Measurements from ENCODE around the gene ANO9. TPM values are rescaled to one million over a fixed set of nuclear protein-coding genes. Genes with fewer than 3 reads are reported as not detected.
A peak's percentile ranks its signal among the peaks of the same experiment; 100 is the strongest.

The ANO9 gene
- total RNA-seq, 4 donors from 2014 or later, result 11.0 to 22.1 (median 16.2) TPM

DNA sequence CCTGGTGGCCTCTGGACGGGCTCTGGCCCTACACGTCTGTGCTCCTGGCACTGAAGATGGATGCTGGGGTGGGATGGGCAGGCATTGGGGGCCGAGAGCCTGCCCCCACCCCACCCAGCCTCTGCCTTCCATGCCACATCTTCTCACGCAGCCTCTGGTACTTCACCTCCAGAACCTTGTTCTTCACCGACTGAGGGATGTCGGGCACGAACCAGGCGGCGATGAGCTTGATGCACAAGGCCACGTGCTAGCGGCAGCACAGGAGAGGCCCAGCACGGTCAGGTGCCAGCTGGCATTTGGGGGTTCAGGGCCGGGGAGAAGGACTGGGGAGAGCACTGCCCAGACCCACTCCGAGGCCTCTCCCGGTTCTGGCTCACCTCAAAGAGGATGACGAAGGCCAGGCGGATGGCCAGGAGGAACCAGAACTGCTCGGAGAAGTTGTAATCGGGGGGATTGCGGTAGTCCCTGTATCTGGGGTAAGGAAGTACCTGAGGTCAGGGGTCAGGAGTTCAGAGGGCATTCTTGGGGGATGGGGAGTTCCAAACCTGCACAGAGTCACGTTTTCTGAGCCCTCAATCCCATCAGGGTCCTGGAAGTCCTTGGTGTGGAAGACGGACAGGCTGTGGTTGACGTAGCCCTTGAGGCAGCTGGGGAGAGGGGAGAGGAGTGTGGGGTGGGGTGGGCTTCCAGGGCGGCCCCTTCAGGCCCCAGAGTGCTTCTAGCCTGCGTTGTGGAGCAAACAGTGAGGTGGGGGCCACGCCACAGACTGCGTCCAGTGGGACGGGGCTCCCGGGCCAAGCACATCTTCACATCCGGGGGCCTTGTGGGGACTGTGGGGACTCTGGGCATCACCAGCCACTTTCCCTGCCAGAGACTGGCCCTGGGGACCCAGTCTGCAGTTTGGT lies 23.2 kb downstream of the ANO9 start:
- TF ChIP-seq, protein P1, sequence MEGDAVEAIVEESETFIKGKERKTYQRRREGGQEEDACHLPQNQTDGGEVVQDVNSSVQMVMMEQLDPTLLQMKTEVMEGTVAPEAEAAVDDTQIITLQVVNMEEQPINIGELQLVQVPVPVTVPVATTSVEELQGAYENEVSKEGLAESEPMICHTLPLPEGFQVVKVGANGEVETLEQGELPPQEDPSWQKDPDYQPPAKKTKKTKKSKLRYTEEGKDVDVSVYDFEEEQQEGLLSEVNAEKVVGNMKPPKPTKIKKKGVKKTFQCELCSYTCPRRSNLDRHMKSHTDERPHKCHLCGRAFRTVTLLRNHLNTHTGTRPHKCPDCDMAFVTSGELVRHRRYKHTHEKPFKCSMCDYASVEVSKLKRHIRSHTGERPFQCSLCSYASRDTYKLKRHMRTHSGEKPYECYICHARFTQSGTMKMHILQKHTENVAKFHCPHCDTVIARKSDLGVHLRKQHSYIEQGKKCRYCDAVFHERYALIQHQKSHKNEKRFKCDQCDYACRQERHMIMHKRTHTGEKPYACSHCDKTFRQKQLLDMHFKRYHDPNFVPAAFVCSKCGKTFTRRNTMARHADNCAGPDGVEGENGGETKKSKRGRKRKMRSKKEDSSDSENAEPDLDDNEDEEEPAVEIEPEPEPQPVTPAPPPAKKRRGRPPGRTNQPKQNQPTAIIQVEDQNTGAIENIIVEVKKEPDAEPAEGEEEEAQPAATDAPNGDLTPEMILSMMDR (IDR thresholded peaks at IDR 0.05), result no peak
- TF ChIP-seq POLR2A (IDR thresholded peaks at IDR 0.05), result no peak

DNA sequence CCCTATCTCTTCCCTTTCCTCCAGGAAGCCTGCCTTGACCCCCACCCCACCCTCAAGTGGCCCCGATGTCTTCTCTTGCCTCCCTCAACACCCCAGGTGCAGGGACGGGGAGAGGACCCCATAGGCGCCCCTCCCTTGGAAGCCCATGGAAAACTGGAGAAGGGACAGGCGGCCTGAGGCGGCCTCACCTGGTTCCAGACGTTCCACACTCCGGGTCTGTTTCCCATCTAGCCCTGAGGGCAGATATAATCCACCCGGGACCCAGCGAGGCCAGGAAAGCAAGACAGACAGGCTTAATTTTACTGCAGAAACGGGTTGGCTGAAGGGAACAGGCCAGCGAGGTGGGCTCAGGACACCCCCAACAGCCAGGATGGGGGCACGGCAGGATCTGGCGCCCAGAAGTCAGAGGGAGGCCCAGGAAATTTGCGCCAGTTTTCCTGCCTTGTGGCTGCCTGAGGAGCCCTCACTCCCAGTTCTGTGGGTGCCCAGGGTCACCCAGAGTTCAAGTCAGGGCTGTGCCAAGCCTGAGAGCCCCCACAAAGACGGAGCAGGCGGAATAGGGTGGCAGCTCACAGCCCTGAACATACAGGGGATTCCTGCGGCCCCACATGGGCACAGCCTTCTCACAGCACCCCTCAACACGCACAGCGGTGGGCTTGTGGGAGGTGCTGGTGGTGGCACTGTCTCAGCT lies 24.0 kb downstream of the ANO9 start:
- Histone ChIP-seq H3K27ac (peak overlapping the region; percentile 80 to 93 (median 89)), H3K4me3 (peak overlapping the region; percentile 52 to 80 (median 60)), H3K27me3 (peaks cover 0 to 57% (median 0%) of the 10 kb centered on the region in 4 donors), H3K4me1 (peaks cover 18 to 60% (median 21%) of the 10 kb centered on the region in 3 donors), H3K36me3 (no peaks in the 10 kb centered on the region), H3K9me3 (no peaks in the 10 kb centered on the region)
- TF ChIP-seq POLR2A (IDR thresholded peaks at IDR 0.05), result no peak
- TF ChIP-seq, protein P1 (IDR thresholded peaks at IDR 0.05), result no peak
- intact Hi-C loops (cut with DNase I), result no loop called here
- DNase-seq, result no peak
- 52% methylated on average over 5 of the region's 19 CpGs; no CpG with 5 or more reads in 1 of the 2 donors for WGBS, 2 donors

More for the DNA sequence above, 23.2 kb downstream of the ANO9 start:
- Histone ChIP-seq H3K36me3 (no peaks in the 10 kb centered on the region), H3K27me3 (peaks cover 0 to 65% (median 0%) of the 10 kb centered on the region in 4 donors), H3K4me3 (no peak overlapping the region), H3K4me1 (peaks cover 18 to 52% (median 21%) of the 10 kb centered on the region in 3 donors), H3K9me3 (no peaks in the 10 kb centered on the region), H3K27ac (no peak overlapping the region)
- DNase-seq, result no peak
- intact Hi-C loops (cut with DNase I), result no loop called here
- 88 to 92% methylated on average over 9 to 11 of the region's 30 CpGs for WGBS, 2 donors

DNA sequence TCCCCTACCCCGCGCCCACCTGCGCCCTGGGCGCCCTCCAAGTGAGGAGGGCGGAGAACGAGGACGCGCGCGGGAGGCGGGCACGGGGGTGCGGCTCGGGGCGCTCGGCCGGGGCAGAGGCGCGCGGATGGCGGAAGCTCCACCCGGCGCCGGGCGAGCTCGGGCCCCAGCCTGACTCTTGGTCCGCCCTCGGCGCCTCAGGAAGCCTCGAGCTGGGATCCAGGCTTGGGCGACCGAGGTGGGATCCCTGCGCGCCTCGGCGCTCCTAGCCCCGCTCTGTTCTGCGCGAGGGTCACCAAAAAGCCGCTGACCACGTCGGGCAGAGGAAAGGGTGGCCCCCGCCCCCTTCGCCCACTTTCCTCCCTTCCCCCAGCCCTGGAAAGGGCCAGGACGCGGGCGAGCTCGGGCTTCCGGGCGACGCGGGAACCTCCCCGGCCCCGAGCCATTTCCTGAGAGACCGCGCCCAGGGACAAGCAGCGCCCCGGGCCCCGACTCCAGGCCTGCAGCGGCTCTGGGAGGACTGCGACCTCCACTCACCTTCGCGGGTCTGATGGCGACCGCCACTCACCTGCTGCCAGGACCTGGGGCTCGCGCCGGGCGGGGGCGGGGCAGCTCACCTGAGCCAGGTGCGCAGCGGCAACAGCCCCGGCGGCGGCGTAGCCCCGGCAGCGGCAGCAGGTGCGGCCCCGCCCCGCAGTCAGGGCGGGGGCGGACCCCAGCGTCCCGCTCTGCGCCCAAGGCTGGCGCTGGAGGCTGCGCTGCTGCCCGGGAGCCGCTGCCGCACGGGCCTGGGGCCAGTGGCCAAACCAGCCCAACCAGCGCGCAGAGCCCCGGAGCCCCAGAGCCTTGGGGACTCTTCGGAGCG lies 24.8 kb downstream of the ANO9 start:
- Histone ChIP-seq H3K9me3 (no peaks in the 10 kb centered on the region), H3K36me3 (no peaks in the 10 kb centered on the region), H3K4me1 (peaks cover 18 to 62% (median 21%) of the 10 kb centered on the region in 3 donors), H3K4me3 (peak overlapping the region; percentile 52 to 80 (median 60)), H3K27me3 (peaks cover 0 to 56% (median 0%) of the 10 kb centered on the region in 4 donors), H3K27ac (peak overlapping the region; percentile 80 to 93 (median 89))
- no peak for DNase-seq
- TF ChIP-seq, protein P1 (IDR thresholded peaks at IDR 0.05), result no peak
- TF ChIP-seq POLR2A (IDR thresholded peaks at IDR 0.05), result peak in 2 of 4 donors; percentile 45 to 57
- no CpG with 5 or more reads among the region's 97 CpGs for WGBS, 2 donors
- intact Hi-C loops (cut with DNase I), result no loop called here

DNA sequence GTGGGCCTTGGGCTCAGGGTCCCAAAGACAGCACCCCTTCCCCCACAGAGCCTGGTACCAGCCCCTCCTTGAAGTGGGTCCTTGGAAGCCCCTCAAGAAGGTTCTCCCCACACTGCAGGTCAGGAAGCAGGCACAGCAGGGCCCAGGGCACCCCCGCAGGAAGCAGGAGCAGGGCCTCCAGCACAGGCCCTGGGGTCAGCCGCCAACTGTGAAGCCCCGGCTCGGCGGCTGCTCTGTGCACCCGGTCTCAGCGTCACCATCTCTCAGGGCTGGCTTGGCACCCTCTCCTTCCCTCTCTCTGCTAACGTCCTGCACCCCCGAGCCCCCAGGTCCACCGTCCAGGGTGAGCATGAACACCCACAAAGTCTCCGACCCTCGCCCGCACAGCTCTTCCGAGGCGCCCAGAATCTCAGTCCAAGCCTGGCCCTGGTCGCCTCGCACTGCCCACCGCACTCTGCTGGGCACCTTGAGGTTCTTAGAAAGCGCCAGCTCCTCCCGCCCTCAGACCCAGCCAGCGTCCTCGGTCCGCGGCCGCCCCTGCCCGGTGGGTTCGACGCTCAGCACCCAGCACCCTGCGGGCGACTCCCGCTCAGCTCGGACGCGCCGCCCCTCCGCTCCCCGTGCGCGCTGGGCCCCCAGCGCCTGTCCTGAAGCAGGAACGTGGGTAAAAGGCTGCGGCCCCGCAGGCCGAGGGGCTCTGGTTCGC lies 25.6 kb downstream of the ANO9 start:
- DNase-seq, result no peak
- WGBS, 2 donors, result 15% methylated on average over 12 of the region's 45 CpGs; no CpG with 5 or more reads in 1 of the 2 donors

More for the DNA sequence above, 25.6 kb downstream of the ANO9 start:
- Histone ChIP-seq H3K27me3 (peaks cover 0 to 56% (median 0%) of the 10 kb centered on the region in 4 donors), H3K4me1 (peaks cover 18 to 62% (median 21%) of the 10 kb centered on the region in 3 donors), H3K4me3 (peak overlapping the region; percentile 52 to 80 (median 60)), H3K9me3 (no peaks in the 10 kb centered on the region), H3K27ac (peak overlapping the region; percentile 80 to 93 (median 89)), H3K36me3 (no peaks in the 10 kb centered on the region)
- intact Hi-C loops (cut with DNase I), result no loop called here
- TF ChIP-seq, protein P1 (IDR thresholded peaks at IDR 0.05), result no peak
- TF ChIP-seq POLR2A (IDR thresholded peaks at IDR 0.05), result no peak

All from esophagus squamous epithelium (tissue), 5 donors.